Mesodermal cell (in vitro differentiated cells): ENCODE data around the gene RBM33.
A peak's percentile ranks its signal among the peaks of the same experiment; 100 is the strongest.

Experiments used
- H3K27ac ChIP-seq: 2 replicates; pipeline ENCODE4 v1.7.0; 2013; ENCODE audit warnings: mild to moderate bottlenecking, low read depth, low read length, moderate library complexity; ENCODE audit not compliant: severe bottlenecking
- H3K36me3 ChIP-seq: 2 replicates; pipeline ENCODE4 v1.7.1; 2013; ENCODE audit warnings: mild to moderate bottlenecking, low read length, moderate library complexity; ENCODE audit not compliant: control insufficient read depth, insufficient read depth
- H3K4me1 ChIP-seq: one replicate; pipeline ENCODE4 v1.7.1; 2013; ENCODE audit warnings: mild to moderate bottlenecking, low read length; ENCODE audit not compliant: insufficient read depth, control insufficient read depth, poor library complexity, severe bottlenecking
- H3K4me3 ChIP-seq: 2 replicates; pipeline ENCODE4 v1.7.0; 2013; ENCODE audit warnings: low read length, control low read depth, mild to moderate bottlenecking; ENCODE audit not compliant: insufficient read depth, poor library complexity, severe bottlenecking; ENCODE audit errors: extremely low read depth
- H3K9me3 ChIP-seq: 2 replicates; pipeline ENCODE4 v1.7.1; 2013; ENCODE audit warnings: mild to moderate bottlenecking, low read length, moderate library complexity; ENCODE audit not compliant: control insufficient read depth
- WGBS, 2 experiments: methylation state at CpG; one replicate each; pipeline ENCODE4 v1.1.5; 2013; ENCODE audit warnings: missing lambda C conversion rate in 2 of 2; ENCODE audit not compliant: insufficient coverage in 2 of 2; 5-methylcytosine and 5-hydroxymethylcytosine counted together

The RBM33 gene

DNA sequence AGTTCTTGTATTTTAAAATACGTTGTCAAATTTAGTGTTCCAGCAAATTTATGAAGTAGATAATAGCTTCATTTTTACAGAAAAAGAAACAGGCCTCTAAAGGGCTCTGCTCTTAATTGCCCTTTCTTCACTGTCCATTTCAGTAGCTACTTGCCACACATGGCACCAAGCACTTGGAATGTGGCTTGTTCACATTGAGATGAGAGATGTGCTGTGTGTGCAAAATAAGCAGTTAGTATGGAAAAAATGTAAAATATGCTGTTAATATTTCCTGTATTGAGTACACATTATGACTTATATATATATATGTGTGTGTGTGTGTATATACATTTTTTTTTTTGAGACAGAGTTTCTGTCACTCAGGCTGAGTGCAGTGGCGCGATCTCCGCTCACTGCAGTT is 19.5 kb downstream of the RBM33 start:
- Histone ChIP-seq H3K4me1 (peaks cover 11% of the 10 kb centered on the region), H3K4me3 (no peak overlapping the region), H3K9me3 (no peaks in the 10 kb centered on the region), H3K27ac (no peak overlapping the region), H3K36me3 (peaks cover 13% of the 10 kb centered on the region)
- WGBS, 2 experiments: 100% methylated on average over 2 to 3 of the region's 4 CpGs

- peaks cover 14% of the 10 kb centered on the region for H3K4me1 ChIP-seq
- no peak overlapping the region for H3K4me3 ChIP-seq
- H3K36me3 ChIP-seq: peaks cover 20% of the 10 kb centered on the region
- peak overlapping the region; percentile 36 for H3K27ac ChIP-seq
- WGBS, 2 experiments: 88 to 95% methylated on average over 8 of the region's 9 CpGs
- no peaks in the 10 kb centered on the region for H3K9me3 ChIP-seq
Measured at GRCh38 chr7:155665079-155665956, 20.9 kb downstream of the RBM33 start.

GRCh38 chr7:155665957-155666287 is 21.5 kb downstream of the RBM33 start:
- Histone ChIP-seq H3K27ac (no peak overlapping the region), H3K4me3 (no peak overlapping the region), H3K36me3 (peaks cover 20% of the 10 kb centered on the region), H3K4me1 (peaks cover 17% of the 10 kb centered on the region), H3K9me3 (no peaks in the 10 kb centered on the region)
- WGBS, 2 experiments: 100% methylated on average over 2 to 3 of the region's 3 CpGs

- peaks cover 17% of the 10 kb centered on the region for H3K4me1 ChIP-seq
- no peak overlapping the region for H3K27ac ChIP-seq
- H3K4me3 ChIP-seq: no peak overlapping the region
- 86 to 92% methylated on average over 2 to 4 of the region's 6 CpGs for WGBS, 2 experiments
- no peaks in the 10 kb centered on the region for H3K9me3 ChIP-seq
- H3K36me3 ChIP-seq: peaks cover 20% of the 10 kb centered on the region
Measured at GRCh38 chr7:155667241-155667829, 22.9 kb downstream of the RBM33 start.

DNA sequence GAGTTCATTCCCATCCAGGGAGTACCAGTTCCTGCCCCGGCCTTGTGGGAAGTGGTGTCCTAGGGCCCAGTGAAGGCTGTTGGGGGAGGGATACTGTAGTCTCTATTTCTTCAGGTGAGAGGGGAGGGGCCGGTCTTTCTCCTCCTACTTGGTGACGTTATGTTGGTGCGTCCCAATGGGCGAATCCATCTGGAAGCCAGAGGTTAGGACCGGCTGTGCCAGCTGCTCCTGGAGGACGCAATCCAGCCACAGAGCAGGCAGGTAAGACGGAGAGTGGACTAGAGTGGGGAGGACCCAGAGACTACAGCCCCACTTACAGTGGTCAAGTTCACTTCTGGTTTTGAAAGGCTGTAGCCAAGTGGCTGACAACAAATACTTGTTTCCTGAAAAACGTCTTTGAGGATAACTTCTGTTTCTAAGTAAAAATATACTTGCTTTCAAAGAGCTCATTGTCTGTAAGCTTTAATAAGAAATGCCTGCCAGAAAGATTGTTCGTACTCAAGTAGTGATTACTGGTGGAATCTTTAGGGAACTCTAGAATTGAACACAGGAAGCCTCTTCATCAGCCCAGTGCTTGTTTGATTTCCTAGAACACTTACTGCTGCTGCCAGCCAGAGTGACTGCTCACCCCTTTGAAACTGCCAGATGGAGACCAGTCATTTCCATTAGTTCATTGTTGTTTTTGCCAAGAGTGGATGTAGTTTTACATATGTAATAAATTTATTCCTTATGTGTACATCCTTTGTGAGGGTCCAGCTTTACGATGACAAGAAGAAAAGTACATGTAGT is 25.4 kb downstream of the RBM33 start:
- Histone ChIP-seq H3K27ac (peak overlapping the region; percentile 36), H3K4me3 (no peak overlapping the region), H3K36me3 (peaks cover 23% of the 10 kb centered on the region), H3K4me1 (peaks cover 17% of the 10 kb centered on the region), H3K9me3 (no peaks in the 10 kb centered on the region)
- WGBS, 2 experiments: 96 to 100% methylated on average over 6 of the region's 11 CpGs

GRCh38 chr7:155670521-155670920 is 26.1 kb downstream of the RBM33 start:
- 44 to 70% methylated on average over 2 to 4 of the region's 5 CpGs for WGBS, 2 experiments

DNA sequence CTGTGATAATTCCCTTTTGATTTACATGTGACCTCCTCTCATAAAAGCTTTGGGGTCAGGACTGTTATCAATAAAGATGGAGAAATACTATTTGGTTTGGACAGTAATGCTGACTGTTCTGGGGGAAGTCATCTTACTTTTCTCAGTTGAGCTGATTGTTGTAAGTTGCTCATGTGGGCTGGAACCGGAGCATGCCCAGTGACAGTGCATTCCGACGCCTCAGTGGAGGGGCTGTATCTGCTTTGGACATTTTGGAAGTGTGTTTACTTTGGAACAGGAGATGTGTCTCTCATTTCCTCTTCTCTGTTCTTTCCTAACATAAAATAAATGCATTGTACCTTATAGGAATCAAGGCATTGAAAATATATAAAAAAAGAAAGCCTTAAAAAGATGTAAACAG is 30.1 kb downstream of the RBM33 start:
- Histone ChIP-seq H3K27ac (no peak overlapping the region), H3K36me3 (peaks cover 27% of the 10 kb centered on the region), H3K4me1 (peaks cover 6% of the 10 kb centered on the region), H3K9me3 (no peaks in the 10 kb centered on the region), H3K4me3 (no peak overlapping the region)
- 95% methylated on average over 3 of the region's 3 CpGs; no CpG with 5 or more reads in 1 of the 2 experiments for WGBS, 2 experiments

More at GRCh38 chr7:155670521-155670920, 26.1 kb downstream of the RBM33 start:
- Histone ChIP-seq H3K4me3 (no peak overlapping the region), H3K36me3 (peaks cover 22% of the 10 kb centered on the region), H3K9me3 (no peaks in the 10 kb centered on the region), H3K4me1 (peaks cover 12% of the 10 kb centered on the region), H3K27ac (no peak overlapping the region)

- peaks cover 34% of the 10 kb centered on the region for H3K36me3 ChIP-seq
- no peak overlapping the region for H3K4me3 ChIP-seq
- WGBS, 2 experiments: 96 to 98% methylated on average over 7 of the region's 8 CpGs
- no peaks in the 10 kb centered on the region for H3K4me1 ChIP-seq
- no peak overlapping the region for H3K27ac ChIP-seq
- H3K9me3 ChIP-seq: no peaks in the 10 kb centered on the region
Measured at GRCh38 chr7:155676052-155676451, 31.6 kb downstream of the RBM33 start.

- Histone ChIP-seq H3K36me3 (peaks cover 48% of the 10 kb centered on the region), H3K4me1 (no peaks in the 10 kb centered on the region), H3K9me3 (no peaks in the 10 kb centered on the region), H3K4me3 (no peak overlapping the region), H3K27ac (no peak overlapping the region)
- no CpG with 5 or more reads among the region's 2 CpGs for WGBS, 2 experiments
Measured at GRCh38 chr7:155677688-155678087, 33.2 kb downstream of the RBM33 start.

GRCh38 chr7:155680124-155680523 is 35.7 kb downstream of the RBM33 start:
- Histone ChIP-seq H3K9me3 (no peaks in the 10 kb centered on the region), H3K27ac (no peak overlapping the region), H3K36me3 (peaks cover 69% of the 10 kb centered on the region), H3K4me3 (no peak overlapping the region), H3K4me1 (no peaks in the 10 kb centered on the region)
- 100% methylated on average over 2 of the region's 3 CpGs for WGBS, 2 experiments
